ENCODE results near the gene C16orf96. TPM values are rescaled to one million over a fixed set of nuclear protein-coding genes. Genes with fewer than 3 reads are reported as not detected.

C16orf96 gene
- total RNA-seq, 1 experiment from 2014 or later, result 0.15 TPM

DNA sequence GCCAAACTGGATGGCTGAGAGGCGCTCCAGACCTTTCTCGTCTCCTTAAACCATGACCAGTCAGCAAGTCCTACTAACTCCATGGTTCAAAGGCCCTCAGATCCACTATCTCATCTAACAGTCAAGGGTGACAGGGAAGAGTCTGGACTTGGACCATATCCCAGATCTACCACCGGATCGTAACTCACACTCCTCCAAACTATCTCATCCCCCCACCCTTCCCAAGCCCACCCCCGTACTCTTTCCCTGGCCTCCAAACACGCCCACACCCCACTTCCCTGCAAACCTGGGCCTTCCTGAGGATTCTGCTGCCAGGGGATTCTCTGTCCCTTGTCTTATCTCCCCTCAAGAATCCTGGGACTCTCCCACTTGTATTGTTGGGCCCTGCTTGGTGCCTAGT is 22.6 kb upstream of the C16orf96 start:
- ATAC-seq (no peak), DNase-seq (ENCODE audit: low read depth, low spot score) (no peak)
- ChIA-PET CTCF (no interaction called here), POLR2A (interaction anchor here (0.7 kb wide), 1 partner anchor 754 kb away, joined by 11 read pairs; no protein-coding TSS in a partner anchor)
- H3K27me3 ChIP-seq (ENCODE audit: control insufficient read depth, insufficient read depth, low read length), result no peaks in the 10 kb centered on the region
- no peak overlapping the region for H3K27ac ChIP-seq (ENCODE audit: low read length)
- TF ChIP-seq, protein P1, sequence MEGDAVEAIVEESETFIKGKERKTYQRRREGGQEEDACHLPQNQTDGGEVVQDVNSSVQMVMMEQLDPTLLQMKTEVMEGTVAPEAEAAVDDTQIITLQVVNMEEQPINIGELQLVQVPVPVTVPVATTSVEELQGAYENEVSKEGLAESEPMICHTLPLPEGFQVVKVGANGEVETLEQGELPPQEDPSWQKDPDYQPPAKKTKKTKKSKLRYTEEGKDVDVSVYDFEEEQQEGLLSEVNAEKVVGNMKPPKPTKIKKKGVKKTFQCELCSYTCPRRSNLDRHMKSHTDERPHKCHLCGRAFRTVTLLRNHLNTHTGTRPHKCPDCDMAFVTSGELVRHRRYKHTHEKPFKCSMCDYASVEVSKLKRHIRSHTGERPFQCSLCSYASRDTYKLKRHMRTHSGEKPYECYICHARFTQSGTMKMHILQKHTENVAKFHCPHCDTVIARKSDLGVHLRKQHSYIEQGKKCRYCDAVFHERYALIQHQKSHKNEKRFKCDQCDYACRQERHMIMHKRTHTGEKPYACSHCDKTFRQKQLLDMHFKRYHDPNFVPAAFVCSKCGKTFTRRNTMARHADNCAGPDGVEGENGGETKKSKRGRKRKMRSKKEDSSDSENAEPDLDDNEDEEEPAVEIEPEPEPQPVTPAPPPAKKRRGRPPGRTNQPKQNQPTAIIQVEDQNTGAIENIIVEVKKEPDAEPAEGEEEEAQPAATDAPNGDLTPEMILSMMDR (IDR thresholded peaks at IDR 0.05), result no peak
- no peak overlapping the region for H3K4me3 ChIP-seq (ENCODE audit: low read depth in 2 of 2, low read length in 2 of 2)
- no peaks in the 10 kb centered on the region for H3K9me3 ChIP-seq (ENCODE audit: control insufficient read depth, insufficient read depth, low read depth, low read length)
- H3K4me1 ChIP-seq (ENCODE audit: control insufficient read depth, insufficient read depth, low read length), result peaks cover 5% of the 10 kb centered on the region; the same call in 1 of the 2 replicates
- BruUV-seq (replicated peaks), result no TSS peak
- no peaks in the 10 kb centered on the region for H3K36me3 ChIP-seq (ENCODE audit: control insufficient read depth, insufficient read depth, low read length)
- in situ Hi-C loops (cut with HindIII; ENCODE audit: low pct_unique_long_range_greater_than_20kb, low sequenced_read_pairs), result no loop called here
- intact Hi-C loops (cut with micrococcal nuclease; ENCODE audit: unreplicated experiment), result no loop called here

GRCh38 chr16:4534151-4534790 is 21.9 kb upstream of the C16orf96 start:
- Histone ChIP-seq H3K4me1 (ENCODE audit: control insufficient read depth, insufficient read depth, low read length) (peaks cover 5% of the 10 kb centered on the region; the same call in 1 of the 2 replicates), H3K4me3 (ENCODE audit: low read depth in 2 of 2, low read length in 2 of 2) (no peak overlapping the region), H3K27me3 (ENCODE audit: control insufficient read depth, insufficient read depth, low read length) (no peaks in the 10 kb centered on the region), H3K36me3 (ENCODE audit: control insufficient read depth, insufficient read depth, low read length) (no peaks in the 10 kb centered on the region), H3K27ac (ENCODE audit: low read length) (no peak overlapping the region), H3K9me3 (ENCODE audit: control insufficient read depth, insufficient read depth, low read depth, low read length) (peaks cover 4% of the 10 kb centered on the region; the same call in 1 of the 2 replicates)
- BruUV-seq (replicated peaks), result no TSS peak
- POLR2A ChIA-PET, result interaction anchor here (0.7 kb wide), 1 partner anchor 755 kb away, joined by 11 read pairs; no protein-coding TSS in a partner anchor
- no peak for TF ChIP-seq REST (IDR thresholded peaks at IDR 0.05; ENCODE audit: insufficient read depth in 1 of 2, low read depth in 2 of 2, low read length in 1 of 2)
- no peak for TF ChIP-seq POLR2AphosphoS5 (IDR thresholded peaks at IDR 0.05; ENCODE audit: low read depth, low read length)
- TF ChIP-seq SIN3A (IDR thresholded peaks at IDR 0.05; ENCODE audit: borderline replicate concordance, insufficient read depth, low read depth, low read length), result no peak
- TF ChIP-seq, protein P1 (IDR thresholded peaks at IDR 0.05), result no peak
- TF ChIP-seq TCF7L2 (IDR thresholded peaks at IDR 0.05; ENCODE audit: low read depth, low read length), result no peak
- in situ Hi-C loops (cut with HindIII; ENCODE audit: low pct_unique_long_range_greater_than_20kb, low sequenced_read_pairs) (no loop called here), intact Hi-C loops (cut with micrococcal nuclease; ENCODE audit: unreplicated experiment) (no loop called here)
- DNase-seq (ENCODE audit: low read depth, low spot score), result no peak
- no peak for ATAC-seq
- CTCF ChIA-PET, result no interaction called here

Data from Panc1 (cell line).